ENCODE data around the gene GJB3.
"Not testable (repeated sequence)": the region's sequence is repeated elsewhere in the genome, so short reads cannot be mapped to it uniquely, and the experiment has no call there.

Gene GJB3

GRCh38 chr1:34781071-34781843 lies at the start of gene GJB3:
Gene GJB3, plus strand, starts transcription at chr1:34781214. Its CDS starts 3,549 bp downstream, at chr1:34784763.
- DNase-seq (ENCODE audit: low read depth in 1 of 2, low spot score in 1 of 2) = no peak

DNA sequence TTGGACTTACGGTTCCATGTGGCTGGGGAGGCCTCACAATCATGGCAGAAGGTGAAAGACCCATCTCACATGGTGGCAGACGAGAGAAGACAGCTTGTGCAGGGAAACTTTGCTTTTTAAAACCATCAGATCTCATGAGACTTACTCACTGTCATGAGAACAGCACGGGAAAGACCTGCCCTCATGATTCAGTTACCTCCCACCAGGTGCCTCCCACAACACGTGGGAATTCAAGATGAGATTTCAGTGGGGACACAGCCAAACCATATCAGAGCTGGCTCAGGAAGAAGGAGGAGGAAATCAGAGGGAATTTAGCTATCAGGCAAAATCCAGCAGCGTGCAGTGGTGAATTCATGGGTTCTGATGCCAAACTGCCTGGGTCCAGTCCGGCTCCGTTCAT lies 48.2 kb upstream of the GJB3 start:
- not testable (repeated sequence) for DNase-seq (ENCODE audit: low read depth in 1 of 2, low spot score in 1 of 2)

DNA sequence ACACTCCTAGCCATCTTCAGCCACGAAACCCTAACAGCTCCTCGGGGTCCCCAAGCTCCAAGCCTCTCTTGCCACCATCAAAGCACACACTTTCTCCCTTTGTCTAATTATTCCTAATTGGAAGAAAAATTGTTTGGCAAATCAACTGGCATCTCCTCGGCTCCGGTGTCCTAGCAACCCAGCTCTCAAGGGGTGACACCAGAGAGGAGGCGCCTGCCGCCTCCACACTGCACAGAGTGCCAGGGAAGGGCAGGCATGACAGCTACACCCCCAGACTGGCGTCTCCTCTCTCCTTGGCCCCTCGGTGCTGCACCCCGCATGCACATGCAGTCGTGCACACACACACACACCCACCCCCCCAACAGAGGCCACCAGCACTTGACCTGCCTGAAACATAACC lies 44.3 kb upstream of the GJB3 start:
- no peak for DNase-seq (ENCODE audit: low read depth in 1 of 2, low spot score in 1 of 2)

GRCh38 chr1:34737236-34737635 lies 43.8 kb upstream of the GJB3 start:
- not testable (repeated sequence) for DNase-seq (ENCODE audit: low read depth in 1 of 2, low spot score in 1 of 2)

- DNase-seq (ENCODE audit: low read depth in 1 of 2, low spot score in 1 of 2) = no peak
These were observed 41.4 kb upstream of the GJB3 start for GRCh38 chr1:34739613-34740012.

DNA sequence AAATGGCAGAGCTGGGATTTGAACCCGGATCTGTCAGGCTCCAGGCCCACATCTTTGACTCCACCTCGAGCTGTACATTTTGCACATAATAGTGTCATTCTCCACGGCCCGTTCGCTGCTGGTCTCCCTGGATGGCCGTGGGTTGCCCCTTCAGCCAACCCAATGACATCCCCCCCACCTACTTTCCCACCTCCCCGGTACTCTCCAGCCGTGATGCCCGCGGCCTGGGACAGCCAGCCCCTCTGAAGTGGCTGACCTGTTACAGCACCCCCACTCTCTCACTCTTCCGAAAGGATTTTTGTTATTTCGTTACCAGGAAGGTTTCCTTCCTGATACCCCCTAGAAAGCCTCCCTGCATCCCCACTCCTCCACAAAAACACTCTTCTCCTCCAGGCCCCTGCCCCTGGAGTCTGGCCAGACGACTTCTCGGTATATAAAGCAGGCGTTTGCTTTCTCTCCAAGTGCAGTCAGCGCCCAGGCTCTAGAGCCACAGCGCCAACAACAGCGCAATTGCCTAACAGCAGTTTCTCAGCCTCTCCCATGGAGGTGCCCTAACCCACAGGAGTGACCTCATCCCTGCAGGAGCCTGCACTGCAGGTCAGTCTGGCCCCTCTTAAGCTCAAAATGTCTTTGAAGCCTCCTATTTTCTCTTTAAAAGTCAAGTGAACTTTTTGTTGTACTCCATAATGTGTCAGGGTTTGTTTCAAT lies 40.7 kb upstream of the GJB3 start:
- no peak for DNase-seq (ENCODE audit: low read depth in 1 of 2, low spot score in 1 of 2)

- DNase-seq (ENCODE audit: low read depth in 1 of 2, low spot score in 1 of 2) = peak; percentile 65 to 73
These were observed 38.2 kb upstream of the GJB3 start for GRCh38 chr1:34742667-34743270.

DNA sequence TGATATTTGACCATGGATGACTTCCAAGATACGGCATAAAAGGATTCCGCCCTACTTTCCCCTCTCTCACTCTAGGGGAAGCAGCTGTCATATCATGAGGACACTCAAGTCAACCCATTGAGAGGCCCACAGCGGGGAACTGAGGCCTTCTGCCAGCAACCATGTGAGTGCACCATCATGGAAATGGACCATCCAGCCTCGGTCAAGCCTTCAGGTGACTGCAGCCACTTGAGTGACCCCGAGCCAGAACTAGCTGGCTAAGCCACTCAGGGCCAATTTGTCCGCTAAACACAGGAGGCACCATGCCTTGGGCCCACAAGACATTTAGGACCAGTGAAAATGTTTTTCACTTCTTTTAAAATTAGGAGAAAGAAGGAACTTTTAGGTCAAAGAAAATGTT lies 37.2 kb upstream of the GJB3 start:
- no peak for DNase-seq (ENCODE audit: low read depth in 1 of 2, low spot score in 1 of 2)

DNA sequence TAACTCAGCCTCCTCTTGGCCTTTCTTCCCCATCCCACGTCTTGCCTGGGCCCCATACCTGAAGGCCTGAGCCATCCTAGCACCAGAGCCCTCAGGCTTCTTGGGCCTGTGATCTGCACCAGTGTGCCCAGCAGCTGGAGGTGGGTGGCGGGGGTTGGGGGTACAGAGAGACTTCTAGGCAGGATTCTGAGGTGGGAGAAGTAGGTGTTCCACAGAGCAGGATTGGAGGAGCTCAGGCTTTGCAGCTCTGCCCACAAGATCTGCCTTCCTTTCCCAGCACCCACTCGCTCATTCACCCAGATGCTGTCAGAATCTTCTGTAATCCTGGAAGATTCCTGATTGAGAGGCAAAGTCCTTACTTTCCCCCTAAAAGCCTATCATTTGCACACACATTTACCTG lies 36.2 kb upstream of the GJB3 start:
- DNase-seq (ENCODE audit: low read depth in 1 of 2, low spot score in 1 of 2) = no peak

DNA sequence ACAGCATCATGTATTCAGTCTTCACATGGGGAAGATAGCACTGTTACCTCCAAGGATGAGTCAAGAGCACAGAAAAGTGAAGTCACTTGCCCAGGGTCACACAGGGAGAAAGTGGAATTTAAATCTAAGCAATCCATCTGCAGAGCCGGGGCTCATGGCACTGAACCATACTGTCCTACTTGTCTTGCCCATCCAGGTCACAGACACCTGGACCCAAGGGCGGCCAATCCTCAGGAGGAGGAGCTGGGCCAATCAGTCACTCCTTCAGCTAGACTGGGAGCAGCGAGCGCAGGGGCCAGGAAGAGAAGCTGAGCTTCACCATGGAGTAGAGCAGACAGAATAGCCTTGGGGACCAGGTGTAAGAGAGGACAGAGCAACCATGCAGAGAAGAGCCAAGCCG lies 35.3 kb upstream of the GJB3 start:
- no peak for DNase-seq (ENCODE audit: low read depth in 1 of 2, low spot score in 1 of 2)

GRCh38 chr1:34746101-34746500 lies 34.9 kb upstream of the GJB3 start:
- no peak for DNase-seq (ENCODE audit: low read depth in 1 of 2, low spot score in 1 of 2)

- no peak for DNase-seq (ENCODE audit: low read depth in 1 of 2, low spot score in 1 of 2)
These were observed 34.0 kb upstream of the GJB3 start for GRCh38 chr1:34746785-34747637.

DNA sequence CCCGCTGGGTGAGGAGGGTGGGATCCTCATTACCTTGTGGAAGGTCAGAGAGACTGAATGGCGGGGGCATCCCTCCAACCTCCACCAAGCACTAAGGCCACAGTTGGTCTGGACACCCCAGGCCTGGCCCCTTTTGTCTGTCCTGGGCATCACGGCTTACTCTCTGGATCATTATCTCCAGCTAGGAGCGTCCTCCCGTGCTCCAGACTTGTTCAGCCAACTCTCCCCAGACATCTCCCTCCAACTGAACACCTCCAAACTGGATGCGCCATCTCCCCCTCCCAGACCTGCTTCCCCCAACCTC lies 33.4 kb upstream of the GJB3 start:
- no peak for DNase-seq (ENCODE audit: low read depth in 1 of 2, low spot score in 1 of 2)

DNA sequence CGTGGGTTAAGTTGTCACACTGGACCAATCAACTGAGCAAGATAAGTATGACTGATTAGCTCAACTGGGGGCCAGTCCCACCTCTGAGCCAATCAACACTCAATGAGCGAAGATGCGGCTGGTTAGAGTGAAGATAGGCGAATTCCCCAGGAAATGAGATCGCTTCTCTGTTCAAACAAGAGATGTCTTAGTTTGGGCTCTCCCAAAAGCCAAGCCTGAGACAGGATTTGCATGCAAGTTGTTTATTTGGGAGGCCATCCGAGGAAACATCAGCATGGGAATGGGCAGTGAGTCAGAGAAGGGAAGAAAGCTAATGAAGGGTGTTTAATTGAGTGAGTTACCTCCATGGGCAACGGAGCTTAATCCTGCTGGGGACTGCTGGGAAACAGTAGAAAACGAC lies 31.0 kb upstream of the GJB3 start:
- no peak for DNase-seq (ENCODE audit: low read depth in 1 of 2, low spot score in 1 of 2)

- DNase-seq (ENCODE audit: low read depth in 1 of 2, low spot score in 1 of 2) = no peak
These were observed 30.4 kb upstream of the GJB3 start for GRCh38 chr1:34750610-34751009.

GRCh38 chr1:34753163-34753562 lies 27.9 kb upstream of the GJB3 start:
- no peak for DNase-seq (ENCODE audit: low read depth in 1 of 2, low spot score in 1 of 2)

DNA sequence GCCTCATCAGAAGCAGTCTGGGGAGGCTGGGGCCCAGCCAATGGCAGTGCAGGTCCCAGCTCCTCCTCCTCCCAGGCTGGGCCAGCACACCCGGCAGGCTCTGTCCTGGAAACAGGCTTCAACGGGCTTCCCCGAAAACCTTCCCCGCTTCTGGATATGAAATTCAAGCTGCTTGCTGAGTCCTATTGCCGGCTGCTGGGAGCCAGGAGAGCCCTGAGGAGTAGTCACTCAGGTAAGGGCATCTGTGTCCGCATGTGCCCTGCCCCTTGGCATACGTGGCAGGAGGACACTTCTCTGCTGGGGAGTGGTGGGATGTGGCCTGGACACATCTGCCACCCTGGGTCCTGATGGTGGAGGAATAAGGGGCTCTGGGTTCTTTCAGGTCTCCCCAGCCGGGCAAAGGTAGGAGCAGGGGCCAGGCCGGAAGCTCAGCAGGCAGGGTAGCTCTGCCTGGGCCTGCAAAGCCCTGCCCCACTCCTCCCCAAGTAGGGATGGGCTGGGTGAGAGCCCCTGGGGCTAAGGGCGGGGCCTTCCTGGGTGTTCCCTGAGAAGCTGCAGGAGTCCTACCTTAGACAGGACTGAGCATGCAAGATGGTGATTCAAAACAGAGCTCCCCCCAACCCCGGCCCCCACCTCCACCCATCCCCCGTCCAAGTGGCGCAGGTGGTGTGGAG lies 25.9 kb upstream of the GJB3 start, which contains the start of gene GJB5:
Gene GJB5 (plus strand): TSS at position 84 of the 674 bp plus-strand sequence. CDS start 2,284 bp downstream, outside the sequence.
- no peak for DNase-seq (ENCODE audit: low read depth in 1 of 2, low spot score in 1 of 2)

DNA sequence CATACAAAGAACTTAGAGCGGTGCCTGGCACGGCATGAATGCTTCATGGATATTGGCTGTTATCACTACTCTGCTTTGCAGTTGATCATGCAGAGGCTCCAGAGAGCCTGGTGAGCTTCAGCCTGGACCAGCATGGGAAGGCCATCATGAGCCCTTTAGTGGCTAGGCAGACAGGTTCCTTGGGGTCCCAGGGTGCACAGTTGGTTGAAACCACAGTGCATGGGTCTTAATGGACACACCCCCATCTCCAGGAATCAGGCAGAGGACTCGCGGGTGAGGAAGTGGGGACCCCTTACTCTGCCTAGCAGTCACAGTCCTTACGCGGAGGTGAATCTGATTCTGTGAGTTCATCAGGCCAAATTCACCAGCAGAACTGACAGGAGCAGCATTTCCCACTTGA lies 25.1 kb upstream of the GJB3 start:
- DNase-seq (ENCODE audit: low read depth in 1 of 2, low spot score in 1 of 2) = no peak

GRCh38 chr1:34757386-34757785 lies 23.6 kb upstream of the GJB3 start:
- DNase-seq (ENCODE audit: low read depth in 1 of 2, low spot score in 1 of 2) = no peak

DNA sequence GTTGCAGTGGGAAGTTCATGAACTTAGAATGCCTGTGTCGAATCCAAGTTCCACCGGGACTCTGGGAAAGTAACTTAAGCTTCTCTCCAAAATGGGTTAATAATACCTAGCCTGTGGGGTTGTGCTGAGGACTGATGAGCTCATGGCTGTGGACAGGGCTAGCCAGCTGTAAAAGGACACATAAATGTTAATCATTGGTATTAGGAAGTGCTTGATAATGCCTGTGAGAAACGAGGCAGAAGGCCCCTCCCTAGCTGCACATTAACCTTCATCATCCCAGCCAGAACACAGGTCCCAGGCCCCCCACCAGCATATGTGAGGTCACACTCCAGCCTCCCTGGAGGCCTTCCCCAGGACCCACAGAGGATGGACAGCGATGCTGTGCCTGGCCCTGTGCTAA lies 22.3 kb upstream of the GJB3 start:
- no peak for DNase-seq (ENCODE audit: low read depth in 1 of 2, low spot score in 1 of 2)
